Tibial artery (tissue), 4 donors: ENCODE data around the gene FKBP8.
"Not testable (repeated sequence)": the region's sequence is repeated elsewhere in the genome, so short reads cannot be mapped to it uniquely, and the experiment has no call there.

Source experiments
- DNase-seq, 2 donors: peaks; one replicate each; pipeline ENCODE4 v3.0.0-alpha.2; 2019
- H3K27ac ChIP-seq, 2 donors: fragments of 200-600 bp; sonication (generic) in 1 of 2; 1 replicate in 1 of 2; 2 replicates in 1 of 2; pipeline ENCODE4 v1.5.1; 2018 to 2019; ENCODE audit warnings: mild to moderate bottlenecking in 1 of 2
- H3K27me3 ChIP-seq, 2 donors: fragments of 200-600 bp; sonication (generic) in 1 of 2; one replicate each; pipeline versions ENCODE4 v1.5.1 to v1.6.0; 2016 to 2019
- H3K36me3 ChIP-seq, 3 donors: fragments of 200-600 bp; sonication (generic) in 2 of 3; one replicate each; pipeline ENCODE4 v1.5.1; 2016 to 2019; ENCODE audit warnings: mild to moderate bottlenecking in 2 of 3
- H3K4me1 ChIP-seq, 4 donors: fragments of 200-600 bp; sonication (generic) in 2 of 4; 1 replicate in 3 of 4; 2 replicates in 1 of 4; pipeline ENCODE4 v1.5.1; 2016 to 2019
- H3K4me3 ChIP-seq, 2 donors: fragments of 200-600 bp; sonication (generic) in 1 of 2; 1 replicate in 1 of 2; 2 replicates in 1 of 2; pipeline ENCODE4 v1.5.1; 2018 to 2019; ENCODE audit warnings: mild to moderate bottlenecking in 2 of 2
- H3K9me3 ChIP-seq, 3 donors: fragments of 200-600 bp; sonication (generic) in 1 of 3; one replicate each; pipeline ENCODE4 v1.5.1; 2016 to 2019
- CTCF ChIP-seq, 2 experiments: fragments of 200-600 bp in 1 of 2; fragments of 450-650 bp in 1 of 2; IDR thresholded peaks; one replicate each; pipeline ENCODE4 v1.5.1; 2017 to 2019; ENCODE audit warnings: antibody characterized with exemption in 2 of 2, mild to moderate bottlenecking in 1 of 2, moderate library complexity in 1 of 2
- intact Hi-C: fragments of 100-400 bp; cut with DNase I; formaldehyde crosslinking; loops from one replicate; pipeline ENCODE4 v1.15.0; 2023; ENCODE audit warnings: low total_unique reads

The FKBP8 gene

GRCh38 chr19:18523841-18524240 lies 19.5 kb downstream of the FKBP8 start:
- no peak for TF ChIP-seq CTCF (IDR thresholded peaks at IDR 0.05)
- intact Hi-C loops, result loop anchor here (5.0 kb wide), 1 partner anchor 57 kb away; no protein-coding TSS in a partner anchor

GRCh38 chr19:18522862-18523440 lies 20.4 kb downstream of the FKBP8 start:
- peaks cover 0 to 19% (median 9%) of the 10 kb centered on the region in 4 donors for H3K4me1 ChIP-seq
- H3K27ac ChIP-seq, result peak overlapping the region in 1 of 2 donors; percentile 45
- H3K4me3 ChIP-seq, result peak overlapping the region; percentile 7 to 94
- intact Hi-C loops, result loop anchor here (5.0 kb wide), 1 partner anchor 56 kb away; no protein-coding TSS in a partner anchor
- not testable (repeated sequence) for H3K27me3 ChIP-seq, H3K36me3 ChIP-seq, H3K9me3 ChIP-seq, DNase-seq

More at GRCh38 chr19:18523841-18524240, 19.5 kb downstream of the FKBP8 start:
- no peaks in the 10 kb centered on the region for H3K9me3 ChIP-seq
- H3K36me3 ChIP-seq, result no peaks in the 10 kb centered on the region
- H3K4me1 ChIP-seq, result peaks cover 0 to 15% (median 9%) of the 10 kb centered on the region in 4 donors
- no peak overlapping the region for H3K4me3 ChIP-seq
- H3K27me3 ChIP-seq, result no peaks in the 10 kb centered on the region
- H3K27ac ChIP-seq, result no peak overlapping the region
- no peak for DNase-seq

- intact Hi-C loops, result loop anchor here (5.0 kb wide), 1 partner anchor 55 kb away; no protein-coding TSS in a partner anchor
These were observed 21.1 kb downstream of the FKBP8 start for GRCh38 chr19:18522124-18522861.

GRCh38 chr19:18521692-18522123 lies 21.7 kb downstream of the FKBP8 start, which contains the start of gene ELL:
TSS of gene ELL (minus strand) at chr19:18522070. CDS start at chr19:18522055, 15 bp downstream.
- DNase-seq, result no peak
- Histone ChIP-seq H3K27me3 (no peaks in the 10 kb centered on the region), H3K36me3 (no peaks in the 10 kb centered on the region), H3K4me3 (peak within 1 kb of the TSS; percentile 94 to 98), H3K4me1 (peaks cover 0 to 20% (median 10%) of the 10 kb centered on the region in 4 donors), H3K9me3 (no peaks in the 10 kb centered on the region), H3K27ac (peak within 1 kb of the TSS; percentile 95 to 99)
- TF ChIP-seq CTCF (IDR thresholded peaks at IDR 0.05), result no peak
- intact Hi-C loops, result loop anchor here (5.0 kb wide), 1 partner anchor 54 kb away; no protein-coding TSS in a partner anchor

More at GRCh38 chr19:18522124-18522861, 21.1 kb downstream of the FKBP8 start:
- H3K4me3 ChIP-seq, result peak overlapping the region; percentile 94 to 98
- no peaks in the 10 kb centered on the region for H3K9me3 ChIP-seq
- peak overlapping the region; percentile 95 to 99 for H3K27ac ChIP-seq
- H3K36me3 ChIP-seq, result no peaks in the 10 kb centered on the region
- peak; percentile 100 for DNase-seq
- TF ChIP-seq CTCF (IDR thresholded peaks at IDR 0.05), result peak in 1 of 2 experiments; percentile 9
- H3K27me3 ChIP-seq, result no peaks in the 10 kb centered on the region
- peaks cover 0 to 19% (median 9%) of the 10 kb centered on the region in 4 donors for H3K4me1 ChIP-seq

- intact Hi-C loops, result loop anchor here (5.0 kb wide), 1 partner anchor 54 kb away; no protein-coding TSS in a partner anchor
- no peaks in the 10 kb centered on the region for H3K9me3 ChIP-seq
- peaks cover 0 to 26% (median 13%) of the 10 kb centered on the region in 4 donors for H3K4me1 ChIP-seq
- no peaks in the 10 kb centered on the region for H3K36me3 ChIP-seq
- peak overlapping the region; percentile 94 to 98 for H3K4me3 ChIP-seq
- DNase-seq, result peak in 1 of 2 donors; percentile 59
- no peak for TF ChIP-seq CTCF (IDR thresholded peaks at IDR 0.05)
- H3K27ac ChIP-seq, result peak overlapping the region; percentile 95 to 99
- no peaks in the 10 kb centered on the region for H3K27me3 ChIP-seq
These were observed 22.3 kb downstream of the FKBP8 start for GRCh38 chr19:18520848-18521691.
